ENCODE results near the gene ZCCHC12.
"Not testable (repeated sequence)": the region's sequence is repeated elsewhere in the genome, so short reads cannot be mapped to it uniquely, and the experiment has no call there.

ZCCHC12 gene

DNA sequence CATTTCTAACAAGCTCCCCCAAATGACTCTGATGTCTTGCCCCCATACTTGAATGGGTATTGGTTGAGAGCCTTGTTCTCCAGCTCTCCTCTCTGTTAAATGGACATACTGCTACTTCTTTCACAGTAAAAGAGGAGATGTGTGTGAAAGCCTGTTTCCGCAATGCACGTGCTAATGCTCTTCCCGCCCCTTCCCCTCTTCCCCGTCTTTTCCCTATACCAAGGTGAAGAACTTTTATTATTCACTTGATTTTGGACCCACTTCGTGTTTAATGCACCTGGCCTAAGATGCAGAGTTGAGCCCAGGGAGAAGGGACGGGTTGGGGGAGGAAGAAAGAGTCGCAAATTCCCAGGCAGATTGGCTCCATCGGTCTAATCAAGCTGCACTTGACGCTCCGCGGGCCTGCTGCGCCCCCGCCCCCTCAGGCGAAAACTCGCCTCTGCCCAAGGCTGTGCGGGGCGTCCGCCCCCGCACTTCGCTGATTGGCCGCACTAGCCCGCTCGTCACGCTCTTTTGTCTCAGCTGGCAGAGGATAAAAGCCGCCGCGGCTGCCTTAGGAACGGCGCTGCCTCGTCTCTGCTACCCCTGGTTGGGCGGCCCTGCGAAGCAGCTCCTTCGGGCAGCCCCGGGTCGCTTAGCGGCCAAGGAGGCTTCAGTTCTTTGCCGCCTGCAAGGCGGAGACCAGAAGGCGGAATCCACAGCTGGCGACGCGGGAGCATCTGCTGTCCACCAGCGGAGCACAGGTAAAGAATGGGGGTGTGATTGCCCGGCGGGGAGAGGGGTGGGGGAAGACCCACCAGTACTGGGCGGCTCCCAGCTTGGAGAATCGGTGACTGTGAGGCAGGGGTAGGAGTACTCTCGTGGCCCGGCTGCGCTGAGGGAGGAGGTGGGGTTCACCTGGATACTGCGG lies at the start of gene ZCCHC12:
ZCCHC12 (plus strand) TSS at position 562 of the 910 bp plus-strand sequence. CDS start 1,421 bp downstream, outside the sequence.
- DNase-seq (ENCODE audit: low spot score) = peak; percentile 13

DNA sequence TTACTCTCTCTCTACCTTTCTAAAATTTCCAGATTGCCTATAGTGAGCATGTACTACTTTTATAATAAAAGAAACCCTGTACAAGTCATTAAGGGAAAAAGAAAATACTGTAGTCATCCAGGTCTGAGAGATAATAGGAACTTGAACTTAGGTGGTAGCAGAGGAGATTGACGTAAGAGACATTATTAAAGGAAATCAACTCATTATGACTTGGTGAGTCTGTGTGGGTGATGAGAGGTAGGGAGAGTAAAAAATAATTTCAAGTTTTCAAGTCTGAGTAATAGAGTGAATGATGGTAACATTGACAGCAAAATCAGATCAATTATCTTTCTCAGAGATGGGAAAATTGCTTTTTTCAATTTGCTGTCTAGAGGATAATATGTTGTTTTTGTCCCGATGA lies 44.0 kb upstream of the ZCCHC12 start:
- DNase-seq (ENCODE audit: low spot score) = no peak

GRCh38 chrX:118780509-118780908 lies 43.1 kb upstream of the ZCCHC12 start:
- DNase-seq (ENCODE audit: low spot score) = no peak

DNA sequence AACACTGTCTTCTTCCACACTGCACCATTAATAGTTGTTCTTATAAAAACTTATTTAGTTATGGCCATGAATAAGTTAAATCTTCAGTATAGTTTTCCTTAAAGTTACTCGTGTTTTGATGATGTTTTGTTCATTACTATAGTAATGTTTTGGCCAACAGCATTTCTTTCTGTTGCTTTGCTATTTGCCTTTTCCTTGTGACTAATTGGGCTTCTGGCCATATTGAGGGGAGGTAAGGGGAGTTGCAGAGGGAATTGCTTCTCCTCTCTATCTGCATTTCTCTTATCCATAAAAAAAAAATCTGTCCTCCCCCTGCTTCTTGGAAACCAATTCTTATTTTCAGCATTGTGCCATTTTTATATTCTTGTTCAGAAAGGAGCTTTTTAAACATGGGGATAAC lies 42.7 kb upstream of the ZCCHC12 start:
- DNase-seq (ENCODE audit: low spot score) = no peak

DNA sequence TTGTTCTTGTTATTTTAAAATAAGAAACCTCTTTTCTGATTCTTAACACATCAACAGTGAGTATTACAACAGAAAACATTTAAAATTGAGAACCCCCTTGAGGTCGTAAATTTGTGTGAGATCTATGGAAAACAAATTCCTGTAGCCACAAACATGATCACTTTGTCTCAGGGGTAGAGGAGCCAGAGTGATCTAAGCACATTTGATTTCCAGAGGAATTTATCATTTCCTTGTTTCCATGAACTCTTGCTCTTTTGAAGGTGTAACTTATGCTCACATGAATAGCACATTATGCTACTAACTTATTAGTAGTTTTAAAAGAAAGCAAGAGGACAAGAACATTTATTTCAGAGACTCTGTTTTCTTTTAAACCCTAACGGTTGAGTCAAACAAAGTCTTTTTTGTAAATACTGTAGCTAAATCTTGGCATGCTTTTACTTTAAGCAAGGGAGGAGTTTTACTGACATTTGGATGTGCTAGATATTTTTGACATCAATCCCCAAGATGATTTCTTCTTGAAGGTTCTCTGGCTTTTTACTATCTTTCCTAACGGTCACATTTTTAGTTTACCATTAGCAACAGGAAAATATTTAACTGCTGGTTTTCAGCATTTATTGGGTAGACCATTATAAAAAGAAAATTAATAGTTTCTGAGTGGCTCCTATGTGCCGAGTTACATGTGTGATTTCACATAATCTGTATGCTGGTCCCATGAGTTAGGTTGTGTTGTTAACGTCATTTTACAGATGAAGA lies 27.9 kb upstream of the ZCCHC12 start:
- DNase-seq (ENCODE audit: low spot score) = no peak

- no peak for DNase-seq (ENCODE audit: low spot score)
These were observed 20.8 kb upstream of the ZCCHC12 start for GRCh38 chrX:118802857-118803256.

GRCh38 chrX:118807151-118808017 lies 16.2 kb upstream of the ZCCHC12 start:
- DNase-seq (ENCODE audit: low spot score) = peak; percentile 21

DNA sequence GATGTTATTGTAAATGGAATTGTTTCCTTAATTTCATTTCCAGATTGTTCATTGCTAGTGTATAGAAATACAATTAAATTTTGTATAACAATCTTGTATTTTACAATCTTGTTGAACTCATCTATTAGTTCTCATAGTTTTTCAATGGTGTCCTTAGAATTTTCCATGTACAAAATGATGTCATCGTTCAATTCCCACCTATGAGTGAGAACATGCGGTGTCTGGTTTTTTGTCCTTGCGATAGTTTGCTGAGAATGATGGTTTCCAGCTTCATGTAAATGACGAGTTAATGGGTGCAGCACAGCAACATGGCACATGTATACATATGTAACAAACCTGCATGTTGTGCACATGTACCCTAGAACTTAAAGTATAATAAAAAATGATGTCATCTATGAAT lies 6.4 kb upstream of the ZCCHC12 start:
- DNase-seq (ENCODE audit: low spot score) = not testable (repeated sequence)

DNA sequence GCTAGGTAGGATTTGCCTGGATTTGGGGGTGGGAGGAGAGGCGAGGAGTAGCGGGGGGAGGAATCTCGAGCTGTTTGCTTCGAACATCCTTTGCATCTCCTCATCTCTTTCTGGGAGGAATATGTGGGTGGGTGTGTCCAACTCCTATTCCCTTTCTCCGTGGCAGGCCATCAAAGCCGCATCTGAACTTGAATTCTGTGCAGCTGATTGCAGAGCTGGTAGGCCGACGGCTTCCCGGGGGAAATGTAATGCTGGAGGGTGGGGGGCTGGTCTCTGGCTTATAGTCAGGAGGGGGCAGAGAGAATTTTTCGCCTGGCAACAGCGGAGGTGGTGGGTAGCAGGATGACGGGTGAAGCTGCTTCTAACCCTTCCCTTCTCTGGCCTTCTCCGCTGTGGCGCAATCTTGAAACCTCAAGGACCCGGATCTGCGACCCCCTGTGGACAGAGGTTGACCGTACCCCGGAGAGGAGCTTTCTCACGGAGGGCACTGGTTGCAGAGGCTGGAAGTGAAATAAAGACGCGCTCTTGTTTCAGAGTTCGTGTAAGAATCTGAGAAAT lies 628 bp downstream of the ZCCHC12 start:
- no peak for DNase-seq (ENCODE audit: low spot score)

- no peak for DNase-seq (ENCODE audit: low spot score)
These were observed 1.6 kb downstream of the ZCCHC12 start for GRCh38 chrX:118825227-118825626.

DNA sequence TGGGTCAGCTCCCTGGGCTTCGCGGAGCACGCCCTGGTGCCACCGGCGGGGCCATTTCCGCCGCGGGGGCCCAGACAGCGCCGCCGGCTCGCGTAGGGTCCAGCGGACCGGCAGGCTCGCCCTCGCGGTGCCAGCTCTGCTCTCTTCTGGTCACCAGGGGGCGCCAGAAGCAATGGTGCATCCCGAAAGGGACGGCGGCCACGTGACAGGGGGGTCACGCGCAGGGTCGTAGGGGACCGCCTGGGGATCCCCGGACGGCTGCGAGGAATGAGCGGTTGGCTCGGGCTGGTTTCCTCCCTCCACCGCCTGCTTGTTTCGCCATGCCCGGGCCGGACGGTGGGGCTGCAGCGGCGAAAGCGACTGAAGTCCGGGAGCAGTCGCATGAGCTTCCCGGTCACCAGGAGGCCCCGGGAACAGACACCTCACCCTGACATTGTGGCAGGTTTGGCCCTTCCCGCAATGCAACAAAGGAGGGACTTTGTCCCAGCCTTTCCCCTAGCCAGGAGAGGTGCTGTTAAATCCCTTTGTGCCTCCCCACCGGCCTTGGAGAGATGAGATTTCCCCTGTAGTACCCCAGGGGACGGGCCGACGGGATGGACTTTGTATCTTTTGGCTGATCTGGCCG lies 15.8 kb downstream of the ZCCHC12 start:
- DNase-seq (ENCODE audit: low spot score) = peak; percentile 47

- peak; percentile 39 for DNase-seq (ENCODE audit: low spot score)
These were observed 24.1 kb downstream of the ZCCHC12 start for GRCh38 chrX:118847676-118848075.

DNA sequence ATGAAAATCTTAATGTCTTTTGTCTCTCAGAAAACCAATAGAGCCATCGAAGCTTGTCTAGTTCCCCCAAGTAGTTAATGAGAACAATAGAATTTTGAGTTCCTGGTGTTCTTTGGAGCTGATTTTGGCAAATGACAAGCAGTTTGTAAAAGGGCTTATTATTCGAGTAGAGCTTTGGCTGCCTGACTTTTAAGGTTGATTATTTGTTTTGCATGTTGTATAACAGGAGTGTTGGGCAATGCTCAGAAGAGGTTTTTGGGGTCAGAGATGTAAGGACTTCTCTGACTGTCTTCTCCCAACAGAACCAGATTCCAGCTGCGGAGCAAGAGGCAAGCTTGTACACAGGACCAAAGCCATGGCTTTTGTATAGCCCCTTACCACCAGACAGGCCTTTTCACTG lies 30.0 kb downstream of the ZCCHC12 start:
- no peak for DNase-seq (ENCODE audit: low spot score)

DNA sequence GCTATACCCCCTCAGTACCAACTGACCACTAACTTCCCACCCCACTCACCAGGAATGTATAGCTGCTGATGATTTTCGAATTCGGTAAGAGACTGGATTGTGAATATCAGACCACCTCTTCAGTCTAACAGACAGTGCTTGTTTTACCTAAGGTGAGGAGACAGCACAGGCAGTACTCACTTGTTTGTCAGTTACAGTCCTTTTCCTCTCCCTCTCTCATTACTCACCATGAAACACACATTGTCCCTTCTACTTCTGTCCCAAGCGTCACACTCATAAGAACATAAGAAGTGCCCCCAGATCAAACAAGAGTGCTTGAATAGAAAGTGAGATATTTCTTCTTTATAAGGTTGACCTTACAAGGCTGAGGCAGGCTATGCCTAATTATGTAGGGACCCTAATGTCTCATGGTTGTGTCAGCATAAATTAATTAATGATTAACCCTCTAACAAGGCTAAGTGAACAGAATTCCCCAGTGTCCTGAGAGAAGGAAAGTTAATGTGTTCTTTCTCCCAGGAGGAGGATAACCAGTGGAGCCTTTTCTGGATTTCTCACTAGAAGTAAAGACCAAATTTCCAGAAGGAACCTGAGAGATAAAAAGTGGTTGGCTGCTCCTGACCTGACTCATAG lies 32.2 kb downstream of the ZCCHC12 start:
- DNase-seq (ENCODE audit: low spot score) = no peak

DNA sequence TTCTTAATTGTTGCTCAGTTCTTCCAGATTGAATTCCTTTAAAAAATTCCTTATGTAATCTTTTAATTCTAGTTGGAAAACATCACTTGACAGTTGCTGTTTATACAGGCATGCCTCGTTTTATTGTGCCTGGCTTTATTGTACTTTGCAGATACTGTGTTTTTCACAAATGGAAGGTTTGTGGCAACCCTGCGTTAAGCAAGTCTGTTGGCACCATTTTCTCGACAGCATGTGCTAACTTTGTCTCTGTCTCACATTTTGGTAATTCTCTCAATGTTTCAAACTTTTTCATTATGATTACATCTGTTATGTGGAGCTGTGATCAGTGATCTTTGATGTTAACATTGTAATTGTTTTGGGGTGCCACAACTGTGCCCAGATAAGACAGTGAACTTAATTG lies 33.4 kb downstream of the ZCCHC12 start:
- no peak for DNase-seq (ENCODE audit: low spot score)

DNA sequence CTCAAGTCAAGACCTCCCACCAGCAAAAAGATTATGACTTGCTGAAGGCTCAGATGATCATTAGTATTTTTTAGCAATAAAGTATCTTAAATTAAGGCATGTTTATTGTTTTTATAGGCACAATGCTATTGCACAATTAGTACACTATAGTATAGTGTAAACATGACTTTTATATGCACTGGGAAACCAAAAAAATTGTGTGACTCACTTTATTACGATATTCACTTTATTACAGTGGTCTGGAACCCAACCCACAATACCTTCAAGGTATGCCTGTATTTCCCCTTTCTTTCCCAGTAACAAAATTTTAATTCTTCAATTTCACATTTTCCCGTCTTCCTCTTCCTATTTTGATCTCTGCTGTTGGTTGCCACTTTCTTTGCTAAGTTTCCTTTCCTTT lies 37.7 kb downstream of the ZCCHC12 start:
- no peak for DNase-seq (ENCODE audit: low spot score)

DNA sequence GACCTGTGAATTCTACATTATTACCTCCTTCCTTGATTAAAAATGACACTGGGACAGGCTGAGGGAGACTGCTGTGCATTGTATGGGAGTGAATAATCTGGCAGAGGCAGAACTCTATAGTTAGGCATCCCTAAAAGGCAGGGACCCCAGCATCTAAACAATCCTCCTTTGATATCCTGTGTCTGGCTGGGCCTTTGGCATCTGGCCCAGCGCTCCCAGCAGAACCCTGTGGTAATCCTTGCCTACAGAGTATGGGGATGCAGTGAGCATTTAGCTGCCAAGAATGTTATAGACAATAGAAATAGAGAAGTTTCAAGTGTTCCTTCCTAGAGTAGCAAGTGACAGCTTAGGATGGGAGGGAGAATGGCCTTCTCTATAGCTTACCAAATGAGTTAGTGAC lies 38.5 kb downstream of the ZCCHC12 start:
- DNase-seq (ENCODE audit: low spot score) = no peak

DNA sequence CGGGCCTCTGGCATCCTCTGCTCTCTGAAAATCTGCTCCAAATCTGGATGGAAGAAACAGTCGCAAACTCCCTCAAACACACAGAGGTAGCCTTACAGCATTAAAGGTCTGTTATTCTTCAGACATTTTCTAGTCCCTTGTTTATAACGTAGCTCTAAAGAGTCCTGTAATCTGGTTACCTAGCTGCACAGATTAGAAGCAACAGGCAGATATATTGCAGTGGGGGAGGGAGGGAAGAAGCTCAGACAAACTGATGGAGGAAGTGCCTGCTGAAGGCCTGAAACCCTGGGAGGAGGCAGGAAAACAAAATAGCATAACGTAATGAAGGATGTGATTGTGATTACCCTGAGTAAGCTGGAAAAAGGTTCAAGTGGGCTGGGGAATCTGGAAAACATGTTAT lies 39.4 kb downstream of the ZCCHC12 start:
- DNase-seq (ENCODE audit: low spot score) = no peak

GRCh38 chrX:118864063-118864635 lies 40.5 kb downstream of the ZCCHC12 start:
- no peak for DNase-seq (ENCODE audit: low spot score)

- no peak for DNase-seq (ENCODE audit: low spot score)
These were observed 41.6 kb downstream of the ZCCHC12 start for GRCh38 chrX:118865231-118865630.

DNA sequence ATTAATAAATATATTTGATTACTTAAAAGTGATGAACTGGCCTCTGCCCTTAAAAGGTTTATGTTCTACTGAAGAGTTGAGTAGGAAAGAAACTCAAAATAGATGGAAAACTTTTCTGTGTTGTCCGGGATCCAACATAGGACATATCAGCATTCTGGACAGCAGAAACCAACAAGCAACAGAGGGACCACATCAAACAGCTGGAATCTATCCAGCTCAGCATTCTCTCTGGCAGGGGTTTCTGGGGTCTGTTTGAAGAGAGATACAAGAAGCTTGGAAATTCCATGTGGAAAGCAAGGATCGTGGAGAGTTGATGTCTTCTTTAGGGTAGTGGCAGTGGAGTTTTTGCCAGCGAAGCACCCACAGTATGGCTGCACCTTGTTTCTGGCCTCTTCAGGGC lies 43.6 kb downstream of the ZCCHC12 start:
- DNase-seq (ENCODE audit: low spot score) = no peak
